GM03348 (cell line): ENCODE results near the gene PCBP3.
A peak's percentile ranks its signal among the peaks of the same experiment; 100 is the strongest.
"Not testable (repeated sequence)": the region's sequence is repeated elsewhere in the genome, so short reads cannot be mapped to it uniquely, and the experiment has no call there.

ENCODE experiments used
- DNase-seq: peaks from one replicate; pipeline ENCODE4 v3.0.0; 2012; ENCODE audit warnings: low spot score

The PCBP3 gene

GRCh38 chr21:45970674-45971615 is 327.4 kb downstream of the PCBP3 start:
- DNase-seq: peak; percentile 88

GRCh38 chr21:45971616-45972352 is 328.3 kb downstream of the PCBP3 start:
- DNase-seq: peak; percentile 91

- DNase-seq: no peak
Measured at GRCh38 chr21:45972353-45972715, 328.8 kb downstream of the PCBP3 start.

GRCh38 chr21:45972716-45973474 is 329.4 kb downstream of the PCBP3 start:
- peak; percentile 84 for DNase-seq

- DNase-seq: peak; percentile 86
Measured at GRCh38 chr21:45973475-45974072, 330.0 kb downstream of the PCBP3 start.

- peak; percentile 72 for DNase-seq
Measured at GRCh38 chr21:45974073-45975019, 330.8 kb downstream of the PCBP3 start.

GRCh38 chr21:45975020-45975666 is 331.6 kb downstream of the PCBP3 start:
- peak; percentile 39 for DNase-seq

GRCh38 chr21:45975667-45976409 is 332.3 kb downstream of the PCBP3 start:
- not testable (repeated sequence) for DNase-seq

GRCh38 chr21:45976701-45977311 is 333.3 kb downstream of the PCBP3 start:
- no peak for DNase-seq

- DNase-seq: no peak
Measured at GRCh38 chr21:45977396-45977795, 333.9 kb downstream of the PCBP3 start.

- peak; percentile 23 for DNase-seq
Measured at GRCh38 chr21:45979141-45979631, 335.7 kb downstream of the PCBP3 start.

- no peak for DNase-seq
Measured at GRCh38 chr21:45979651-45980050, 336.1 kb downstream of the PCBP3 start.

- no peak for DNase-seq
Measured at GRCh38 chr21:45980271-45980670, 336.7 kb downstream of the PCBP3 start.

GRCh38 chr21:45980697-45981096 is 337.2 kb downstream of the PCBP3 start:
- DNase-seq: no peak

- peak; percentile 96 for DNase-seq
Measured at GRCh38 chr21:45981151-45982091, 337.9 kb downstream of the PCBP3 start, which contains the start of gene COL6A1. Gene COL6A1, plus strand, starts transcription at chr21:45981770. Its CDS starts 81 bp downstream, at chr21:45981851.

- peak; percentile 45 for DNase-seq
Measured at GRCh38 chr21:45982092-45982757, 338.7 kb downstream of the PCBP3 start.
